H1 (cell line): ENCODE measurements around the gene ABL2. TPM values are rescaled to one million over a fixed set of nuclear protein-coding genes. Genes with fewer than 3 reads are reported as not detected.

ENCODE experiments used
- CTCF ChIA-PET: fragments of 300-600 bp; sonication (Branson Sonifier 250); formaldehyde crosslinking; loops from one replicate; lab custom pipeline; 2021; ENCODE audit not compliant: partially characterized antibody; lab: Charles Lee
- POLR2A ChIA-PET: fragments of 300-600 bp; sonication (Branson Sonifier 250); formaldehyde crosslinking; loops from one replicate; lab custom pipeline; 2021; ENCODE audit warnings: inconsistent platforms; ENCODE audit not compliant: partially characterized antibody; lab: Charles Lee
- DNase-seq, 2 experiments: peaks; one replicate each; pipeline versions ENCODE4 v3.0.0 to v3.0.0-alpha.2; 2010 to 2022; ENCODE audit warnings: low spot score in 2 of 2, low read depth in 1 of 2, mixed read lengths in 1 of 2
- FAIRE-seq: peaks from 2 replicates; lab custom pipeline; 2011; peaks lifted over from hg19 to GRCh38; lab: Jason Lieb, UNC
- H2AFZ ChIP-seq: 2 replicates; pipeline ENCODE4 v1.8.1; 2012; ENCODE audit warnings: low read length, inconsistent platforms
- H2AK5ac ChIP-seq: 2 replicates; pipeline ENCODE4 v1.6.1; 2013; ENCODE audit warnings: low read depth, low read length
- H2BK120ac ChIP-seq: replicated peaks from 2 replicates; pipeline ENCODE3; 2013; ENCODE audit warnings: low read depth, low read length, inconsistent platforms
- H2BK12ac ChIP-seq: 2 replicates; pipeline ENCODE4 v1.6.1; 2013; ENCODE audit warnings: low read depth, low read length
- H2BK15ac ChIP-seq: 2 replicates; pipeline ENCODE4 v1.6.1; 2013; ENCODE audit warnings: low read length
- H2BK20ac ChIP-seq: 2 replicates; pipeline ENCODE4 v1.6.1; 2013; ENCODE audit warnings: low read length
- H2BK5ac ChIP-seq: 2 replicates; pipeline ENCODE4 v1.6.1; 2013; ENCODE audit warnings: low read depth, low read length
- H3K14ac ChIP-seq: 2 replicates; pipeline ENCODE4 v1.6.1; 2013; ENCODE audit warnings: inconsistent platforms; ENCODE audit not compliant: insufficient read length
- H3K18ac ChIP-seq: 2 replicates; pipeline ENCODE4 v1.6.1; 2013; ENCODE audit warnings: low read length; ENCODE audit errors: extremely low read depth
- H3K23ac ChIP-seq: 2 replicates; pipeline ENCODE4 v1.6.1; 2013; ENCODE audit warnings: inconsistent platforms; ENCODE audit not compliant: insufficient read length
- H3K23me2 ChIP-seq: 2 replicates; pipeline ENCODE4 v1.6.1; 2013; ENCODE audit warnings: low read depth, low read length
- H3K27ac ChIP-seq: 2 replicates; pipeline ENCODE4 v1.6.1; 2011; ENCODE audit warnings: low read depth, low read length, inconsistent platforms
- H3K27me3 ChIP-seq, 4 experiments: replicated peaks in 1 of 4; 1 replicate in 1 of 4; 2 replicates in 3 of 4; pipeline versions ENCODE4 v1.6.1 to v1.8.1; 2011 to 2013; ENCODE audit warnings: low read length in 3 of 4, mild to moderate bottlenecking in 3 of 4, inconsistent platforms in 2 of 4, mixed read lengths in 2 of 4, moderate library complexity in 1 of 4; ENCODE audit not compliant: control insufficient read depth in 3 of 4, insufficient read depth in 3 of 4; ENCODE audit errors: extremely low read depth in 1 of 4
- H3K36me3 ChIP-seq, 4 experiments: 2 replicates each; pipeline versions ENCODE4 v1.6.1 to v1.8.1; 2011 to 2013; ENCODE audit warnings: mild to moderate bottlenecking in 4 of 4, low read length in 3 of 4, moderate library complexity in 2 of 4, control low read depth in 1 of 4, inconsistent platforms in 1 of 4; ENCODE audit not compliant: insufficient read depth in 4 of 4, control insufficient read depth in 2 of 4
- H3K4ac ChIP-seq: replicated peaks from 2 replicates; pipeline ENCODE3; 2013; ENCODE audit warnings: low read length, low read depth, mixed read lengths, inconsistent platforms; ENCODE audit not compliant: insufficient read length
- H3K4me1 ChIP-seq, 4 experiments: replicated peaks in 1 of 4; 1 replicate in 1 of 4; 2 replicates in 3 of 4; pipeline versions ENCODE4 v1.6.1 to v1.8.1; 2011 to 2013; ENCODE audit warnings: low read length in 3 of 4, inconsistent platforms in 2 of 4, mixed read lengths in 1 of 4; ENCODE audit not compliant: insufficient read depth in 4 of 4, control insufficient read depth in 3 of 4
- H3K4me2 ChIP-seq, 2 experiments: 2 replicates each; pipeline versions ENCODE4 v1.6.1 to v1.8.1; 2011 to 2013; ENCODE audit warnings: low read depth in 2 of 2, low read length in 2 of 2, control low read depth in 1 of 2, inconsistent platforms in 1 of 2, mild to moderate bottlenecking in 1 of 2; ENCODE audit not compliant: insufficient read depth in 1 of 2
- H3K4me3 ChIP-seq, 4 experiments: fragments of 200-600, 300-600 bp in 1 of 4; sonication (generic), shearing (Covaris generic), sonication (Bioruptor Twin) in 1 of 4; 2 replicates each; pipeline versions ENCODE4 v1.5.1 to v1.8.1; 2011 to 2016; ENCODE audit warnings: low read length in 4 of 4, low read depth in 3 of 4, control low read depth in 2 of 4, inconsistent platforms in 2 of 4, mild to moderate bottlenecking in 2 of 4, mixed read lengths in 1 of 4, moderate library complexity in 1 of 4; ENCODE audit not compliant: insufficient read depth in 2 of 4; ENCODE audit errors: extremely low read depth in 1 of 4
- H3K56ac ChIP-seq: replicated peaks from 2 replicates; pipeline ENCODE3; 2013; ENCODE audit warnings: low read depth, mild to moderate bottlenecking, mixed read lengths, low read length, inconsistent platforms; ENCODE audit not compliant: insufficient read length
- H3K79me1 ChIP-seq: 2 replicates; pipeline ENCODE4 v1.6.1; 2013; ENCODE audit warnings: low read depth, low read length, control low read depth
- H3K79me2 ChIP-seq, 2 experiments: 2 replicates each; pipeline versions ENCODE4 v1.6.1 to v1.8.1; 2012 to 2013; ENCODE audit warnings: low read length in 2 of 2, mild to moderate bottlenecking in 2 of 2, inconsistent platforms in 1 of 2; ENCODE audit not compliant: insufficient read depth in 2 of 2, control insufficient read depth in 1 of 2
- H3K9ac ChIP-seq, 4 experiments: replicated peaks in 1 of 4; 1 replicate in 1 of 4; 2 replicates in 3 of 4; pipeline versions ENCODE4 v1.6.1 to v1.8.1; 2011 to 2013; ENCODE audit warnings: low read depth in 3 of 4, low read length in 3 of 4, control low read depth in 2 of 4, mild to moderate bottlenecking in 2 of 4, moderate library complexity in 2 of 4, inconsistent platforms in 1 of 4; ENCODE audit errors: extremely low read depth in 1 of 4
- H3K9me3 ChIP-seq, 2 experiments: 2 replicates each; pipeline versions ENCODE4 v1.6.1 to v1.8.1; 2012 to 2013; ENCODE audit warnings: mild to moderate bottlenecking in 2 of 2, moderate library complexity in 2 of 2, control low read depth in 1 of 2, inconsistent platforms in 1 of 2, low read depth in 1 of 2, low read length in 1 of 2, mixed read lengths in 1 of 2; ENCODE audit not compliant: insufficient read depth in 2 of 2
- H4K20me1 ChIP-seq, 2 experiments: replicated peaks in 1 of 2; 2 replicates each; pipeline versions ENCODE3 to v1.8.1; 2011 to 2013; ENCODE audit warnings: inconsistent platforms in 2 of 2, low read length in 2 of 2, mild to moderate bottlenecking in 1 of 2; ENCODE audit not compliant: insufficient read depth in 2 of 2, control insufficient read depth in 1 of 2
- H4K5ac ChIP-seq: 2 replicates; pipeline ENCODE4 v1.6.1; 2013; ENCODE audit warnings: low read length, low read depth, mixed read lengths, inconsistent platforms; ENCODE audit not compliant: insufficient read length
- H4K8ac ChIP-seq: 2 replicates; pipeline ENCODE4 v1.8.0; 2013; ENCODE audit warnings: mild to moderate bottlenecking, moderate library complexity, low read length, inconsistent platforms; ENCODE audit not compliant: insufficient read depth; ENCODE audit errors: extremely low read depth
- H4K91ac ChIP-seq: replicated peaks from 2 replicates; pipeline ENCODE3; 2013; ENCODE audit warnings: low read length, mixed read lengths, inconsistent platforms; ENCODE audit not compliant: insufficient read length
- ATF3 ChIP-seq: IDR thresholded peaks from 2 replicates; pipeline ENCODE4 v1.6.1; 2011; ENCODE audit warnings: low read depth, mild to moderate bottlenecking, low read length; ENCODE audit not compliant: insufficient read depth
- BRCA1 ChIP-seq: IDR thresholded peaks from 2 replicates; pipeline ENCODE4 v1.6.1; 2012; ENCODE audit warnings: low read depth, low read length, improper control_type of control experiment
- CREB1 ChIP-seq: IDR thresholded peaks from 2 replicates; pipeline ENCODE4 v1.6.1; 2012; ENCODE audit warnings: inconsistent platforms
- CTBP2 ChIP-seq: IDR thresholded peaks from 2 replicates; pipeline ENCODE4 v1.7.0; 2011; ENCODE audit warnings: borderline replicate concordance, mild to moderate bottlenecking, moderate library complexity, mixed read lengths, low read length; ENCODE audit not compliant: insufficient read depth, insufficient read length
- GABPA ChIP-seq: IDR thresholded peaks from 2 replicates; pipeline ENCODE4 v1.6.1; 2011; ENCODE audit warnings: mild to moderate bottlenecking, low read length, moderate library complexity, borderline replicate concordance; ENCODE audit not compliant: insufficient read depth
- GTF2F1 ChIP-seq: IDR thresholded peaks from 2 replicates; pipeline ENCODE4 v1.6.1; 2012; ENCODE audit warnings: low read depth, low read length, improper control_type of control experiment, borderline replicate concordance
- HDAC6 ChIP-seq: IDR thresholded peaks from one replicate; pipeline ENCODE4 v1.7.1; 2012; ENCODE audit warnings: low read depth, mild to moderate bottlenecking, inconsistent platforms, low read length, moderate library complexity
- JUN ChIP-seq: IDR thresholded peaks from 2 replicates; pipeline ENCODE4 v1.6.1; 2011; ENCODE audit warnings: low read depth, mild to moderate bottlenecking, improper control_type of control experiment, low read length
- KDM4A ChIP-seq: IDR thresholded peaks from one replicate; pipeline ENCODE4 v1.7.1; 2012; ENCODE audit warnings: low read depth, mild to moderate bottlenecking, moderate library complexity, low read length, inconsistent platforms; ENCODE audit not compliant: severe bottlenecking
- KDM5A ChIP-seq: fragments of 200-600 bp; IDR thresholded peaks from 2 replicates; pipeline ENCODE4 v1.7.1; 2012; ENCODE audit warnings: mild to moderate bottlenecking, low read length, inconsistent platforms, mixed read lengths
- MAFK ChIP-seq: IDR thresholded peaks from 2 replicates; pipeline ENCODE4 v1.6.1; 2012; ENCODE audit warnings: low read depth, mild to moderate bottlenecking, improper control_type of control experiment, low read length
- SAP30 ChIP-seq: fragments of 300-600 bp; sonication (generic); IDR thresholded peaks from 2 replicates; pipeline ENCODE4 v1.7.1; 2012; ENCODE audit warnings: low read length, moderate library complexity, mild to moderate bottlenecking, inconsistent platforms; ENCODE audit not compliant: insufficient read depth, insufficient replicate concordance
- SP2 ChIP-seq: IDR thresholded peaks from 2 replicates; pipeline ENCODE4 v1.6.1; 2012; ENCODE audit warnings: mild to moderate bottlenecking, low read length, inconsistent platforms
- TCF12 ChIP-seq: IDR thresholded peaks from 2 replicates; pipeline ENCODE4 v1.6.1; 2011; ENCODE audit warnings: low read depth, mild to moderate bottlenecking, low read length
- WGBS, 2 experiments: shearing (Covaris generic) in 1 of 2; methylation state at CpG; one replicate each; pipeline versions ENCODE4 v1.1.6 to v1.1.7; 2013 to 2015; ENCODE audit warnings: low lambda C conversion rate in 2 of 2, mixed read lengths in 2 of 2, inconsistent platforms in 1 of 2, low coverage in 1 of 2, missing lambda C conversion rate in 1 of 2; ENCODE audit not compliant: insufficient replicate concordance in 2 of 2, insufficient coverage in 1 of 2, insufficient read length in 1 of 2; ENCODE audit errors: extremely low coverage in 1 of 2, missing lambda C conversion rate in 1 of 2; 5-methylcytosine and 5-hydroxymethylcytosine counted together
- polyA plus RNA-seq, 7 experiments: library from polyadenylated mRNA; depleted of rRNA in 3 of 7; stranded (reverse) in 5 of 7; unstranded in 2 of 7; fragments of >200 nt in 5 of 7; fragments of 200-250 nt in 2 of 7; gene quantifications; 1 replicate in 5 of 7; 2 replicates in 1 of 7; 4 replicates in 1 of 7; pipeline versions ENCODE4 v1.2.1 to v1.2.3, GENCODE V29; 2011 to 2013; ENCODE audit warnings: missing spikeins in 2 of 7, mixed read lengths in 2 of 7
- total RNA-seq: library from RNA; stranded (reverse); fragmentation: NEBNext Ultra II Directional; extraction: Animal tissue kit (Norgen Biotek cat#: 25700); gene quantifications from 2 replicates; pipeline ENCODE4 v1.2.1, GENCODE V29; 2021

Gene ABL2
- total and polyA plus RNA-seq, 2 of the 8 experiments (the other 6 are each of a cell fraction or from before 2014, with no cell fraction given): 4.5 to 19.1 TPM

- H3K18ac ChIP-seq: no peak overlapping the region
- no peaks in the 10 kb centered on the region for H3K36me3 ChIP-seq
- no peak overlapping the region for H2BK120ac ChIP-seq
- H2BK15ac ChIP-seq: no peak overlapping the region
- no peak overlapping the region for H3K14ac ChIP-seq
- no peaks in the 10 kb centered on the region for H3K79me1 ChIP-seq
- H3K9me3 ChIP-seq: no peaks in the 10 kb centered on the region
- no peaks in the 10 kb centered on the region for H3K23me2 ChIP-seq
- no peak for FAIRE-seq
- H3K23ac ChIP-seq: no peak overlapping the region
- 0 out of 7 replicates have a peak, but pooled peaks cover 0 to 2% (median 0%) of the 10 kb centered on the region in 4 experiments for H3K4me1 ChIP-seq
- H3K56ac ChIP-seq: no peak overlapping the region
- H3K4ac ChIP-seq: no peak overlapping the region
- H3K9ac ChIP-seq: no peak overlapping the region
- H3K27ac ChIP-seq: no peak overlapping the region
- no peak overlapping the region for H2BK5ac ChIP-seq
- CTCF ChIA-PET: interaction anchor here (0.5 to 2.1 kb wide), 8 partner anchors 16 to 655 kb away, joined by 3 to 9 read pairs (median 4); no protein-coding TSS in a partner anchor
- no peak overlapping the region for H4K91ac ChIP-seq
- H4K5ac ChIP-seq: no peak overlapping the region
- H4K20me1 ChIP-seq: no peaks in the 10 kb centered on the region
- no peaks in the 10 kb centered on the region for H3K27me3 ChIP-seq
- no peak overlapping the region for H2AK5ac ChIP-seq
- H3K4me3 ChIP-seq: no peak overlapping the region
- POLR2A ChIA-PET: interaction anchor here (1.2 kb wide), 1 partner anchor 35 kb away, joined by 4 read pairs; no protein-coding TSS in a partner anchor
- no peak overlapping the region for H3K4me2 ChIP-seq
- H2AFZ ChIP-seq: no peak overlapping the region
- H3K79me2 ChIP-seq: peaks cover 0 to 35% of the 10 kb centered on the region in 2 experiments; a peak in 2 of 4 replicates
- H2BK20ac ChIP-seq: no peak overlapping the region
- H2BK12ac ChIP-seq: no peak overlapping the region
- no peak overlapping the region for H4K8ac ChIP-seq
- WGBS, 2 experiments: 100% methylated on average over 3 of the region's 3 CpGs; no CpG with 5 or more reads in 1 of the 2 experiments
- DNase-seq: no peak
- TF ChIP-seq SAP30 (no peak), CTBP2 (no peak), HDAC6 (no peak), SP2 (no peak), KDM4A (no peak), GTF2F1 (no peak), CREB1 (no peak), TCF12 (no peak), GABPA (no peak), JUN (no peak), ATF3 (no peak), BRCA1 (no peak), KDM5A (no peak), MAFK (no peak)
Observed at GRCh38 chr1:179155615-179156014, 73.9 kb downstream of the ABL2 start.
